ENCODE measurements around the gene FARP1.

FARP1 gene

GRCh38 chr13:98447130-98447529 lies 304.2 kb downstream of the FARP1 start:
- no peak for DNase-seq

GRCh38 chr13:98447881-98448641 lies 305.2 kb downstream of the FARP1 start:
- no peak for DNase-seq

GRCh38 chr13:98448642-98448928 lies 305.7 kb downstream of the FARP1 start:
- no peak for DNase-seq

- no peak for DNase-seq
Observed at GRCh38 chr13:98449273-98449672, 306.4 kb downstream of the FARP1 start.

DNA sequence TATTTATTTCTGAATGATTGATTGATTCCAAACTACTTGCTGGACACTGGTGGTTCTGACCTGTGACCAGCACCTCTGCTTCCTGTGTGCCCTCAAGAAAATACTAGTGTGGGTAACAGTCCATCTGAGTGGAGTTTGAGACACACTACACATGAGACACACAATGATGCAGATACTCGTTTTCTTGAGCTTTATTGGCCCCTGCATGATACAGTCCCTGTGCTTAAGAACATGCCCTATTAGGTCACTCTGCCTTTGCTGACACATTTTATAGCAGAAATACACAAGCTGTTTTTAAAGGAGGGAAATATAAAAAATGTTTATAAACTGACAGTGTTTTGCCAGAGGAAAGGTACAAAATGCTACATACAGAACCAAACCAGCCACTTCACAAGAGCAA lies 307.1 kb downstream of the FARP1 start:
- DNase-seq: no peak

DNA sequence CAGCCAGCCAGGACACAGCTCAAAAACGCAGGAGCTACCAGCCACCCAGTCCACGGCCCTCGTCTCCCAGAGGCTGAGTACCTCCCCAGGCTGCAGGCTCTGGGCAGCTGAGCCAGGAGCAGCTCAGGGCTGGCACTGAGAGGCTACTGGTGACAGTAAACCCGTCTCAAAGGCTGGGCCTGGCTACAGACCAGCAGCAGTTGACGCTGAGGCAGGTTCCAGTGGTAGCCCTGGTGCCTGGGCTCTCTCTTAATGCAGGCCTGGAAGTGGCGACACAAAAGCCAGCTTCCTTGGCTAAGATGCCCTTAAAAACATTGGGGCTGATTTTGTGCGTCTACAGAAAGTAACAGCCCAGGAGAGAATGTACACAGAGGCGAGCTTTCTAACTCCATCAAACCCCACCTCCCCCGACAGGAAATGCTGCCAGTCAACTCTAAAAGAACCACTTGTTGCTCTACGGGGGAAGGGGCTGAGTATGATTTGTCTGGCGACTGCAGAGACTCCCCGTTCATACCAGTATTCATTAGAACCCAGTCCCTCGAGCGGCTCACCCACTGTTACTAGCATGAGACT lies 307.7 kb downstream of the FARP1 start:
- DNase-seq: no peak

DNA sequence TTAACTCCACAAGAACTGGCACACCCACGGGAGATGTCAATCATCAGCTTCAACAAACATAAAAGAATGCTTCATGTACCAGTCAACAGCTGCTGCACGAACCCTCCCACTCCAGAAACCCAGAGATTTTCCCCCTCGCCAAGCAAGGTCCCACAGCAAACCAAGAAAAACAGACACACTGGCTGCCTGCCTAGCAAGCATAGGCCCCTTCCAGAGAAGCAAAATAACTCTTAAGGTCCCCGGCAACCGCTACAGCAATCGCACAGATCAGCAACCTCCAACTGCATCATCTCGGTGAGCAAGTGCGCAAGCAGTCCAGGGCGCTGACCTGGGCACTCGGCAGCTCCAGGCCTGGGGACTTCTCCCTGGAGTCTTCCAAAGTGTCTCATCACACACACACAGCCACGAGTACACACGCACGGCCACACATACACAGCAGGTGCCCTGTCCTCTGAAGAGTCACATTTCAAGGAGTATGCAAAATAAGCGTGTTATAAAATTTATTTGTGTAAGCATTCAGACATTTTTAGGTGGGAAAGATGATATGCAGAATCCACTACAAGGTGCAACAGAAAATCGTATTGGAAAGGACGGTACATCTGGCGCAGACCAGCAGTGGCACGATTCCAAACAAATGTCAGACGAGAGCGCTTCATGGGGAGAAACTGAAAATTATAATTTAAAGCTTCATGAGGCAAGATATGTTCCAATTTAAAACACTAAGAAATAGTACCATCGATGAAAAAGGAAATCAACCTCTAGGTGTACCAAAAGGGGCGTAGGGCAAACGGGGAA lies 309.0 kb downstream of the FARP1 start:
- DNase-seq: no peak

DNA sequence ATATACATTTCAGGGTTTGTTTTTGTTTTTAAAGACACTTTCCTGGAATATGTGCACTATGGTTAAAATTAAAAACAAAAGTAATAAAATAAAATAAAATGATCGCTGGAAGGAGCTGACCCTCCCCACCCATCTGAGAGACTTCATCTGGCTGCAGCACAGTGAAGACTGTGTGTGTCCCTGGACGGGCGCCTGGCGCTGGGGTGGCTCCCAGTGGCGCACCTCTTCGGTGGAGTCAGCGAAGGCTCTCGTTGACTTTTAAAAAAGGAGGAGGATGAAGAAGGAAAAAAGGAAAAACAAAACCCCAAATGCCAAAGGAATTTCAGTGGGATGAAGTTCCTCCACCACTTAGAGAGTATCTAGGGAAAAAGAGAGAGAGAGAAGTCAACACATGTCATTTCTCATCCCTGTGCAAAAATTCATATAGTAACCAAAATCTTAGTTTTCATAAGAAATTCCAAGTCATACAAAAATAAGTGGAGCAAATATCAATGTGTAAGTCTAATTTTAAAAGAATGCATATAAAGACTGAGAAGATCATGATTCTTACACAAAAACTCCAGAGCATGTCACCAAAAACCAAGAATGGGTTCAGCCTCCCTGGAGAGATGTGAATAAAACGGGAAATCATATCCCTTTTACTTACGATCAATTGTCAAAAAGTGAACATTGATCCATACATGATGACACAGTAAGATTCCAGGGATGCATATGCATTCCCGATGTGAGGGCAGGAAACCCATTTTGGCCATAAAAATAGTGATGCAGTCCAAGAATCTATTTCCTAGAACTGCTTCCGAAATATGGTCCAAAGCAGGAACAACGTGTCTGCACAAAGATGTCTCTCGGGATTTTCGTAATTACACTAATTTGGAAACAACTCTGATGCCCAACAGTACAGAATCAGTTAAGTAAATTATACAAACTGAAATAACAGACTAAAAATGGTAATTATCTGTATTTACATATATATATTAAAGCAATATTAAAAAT lies 310.3 kb downstream of the FARP1 start:
- DNase-seq: no peak

DNA sequence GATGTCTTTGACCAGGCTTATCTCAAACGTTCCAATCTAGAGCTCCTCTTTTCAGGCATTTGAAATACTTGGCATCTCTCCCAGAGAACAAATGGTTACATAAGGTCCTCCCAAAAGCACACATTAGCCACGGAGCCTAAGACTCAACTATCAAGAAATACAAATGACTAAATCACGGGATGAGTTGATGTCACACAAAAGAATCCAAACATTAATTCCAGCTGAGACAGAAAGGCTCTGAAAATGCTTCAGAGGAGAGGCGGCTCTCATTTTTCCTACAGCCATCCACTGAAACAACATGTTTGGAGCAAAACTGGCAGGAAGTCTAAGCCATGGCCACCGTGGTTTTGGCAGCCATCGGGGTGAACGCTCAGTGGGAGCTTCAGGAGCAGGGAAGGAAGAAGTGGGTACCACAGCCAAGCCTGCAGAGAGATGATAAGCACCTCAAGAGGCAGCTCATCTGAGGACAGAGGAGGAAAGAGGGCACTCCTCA lies 311.5 kb downstream of the FARP1 start:
- DNase-seq: no peak

DNA sequence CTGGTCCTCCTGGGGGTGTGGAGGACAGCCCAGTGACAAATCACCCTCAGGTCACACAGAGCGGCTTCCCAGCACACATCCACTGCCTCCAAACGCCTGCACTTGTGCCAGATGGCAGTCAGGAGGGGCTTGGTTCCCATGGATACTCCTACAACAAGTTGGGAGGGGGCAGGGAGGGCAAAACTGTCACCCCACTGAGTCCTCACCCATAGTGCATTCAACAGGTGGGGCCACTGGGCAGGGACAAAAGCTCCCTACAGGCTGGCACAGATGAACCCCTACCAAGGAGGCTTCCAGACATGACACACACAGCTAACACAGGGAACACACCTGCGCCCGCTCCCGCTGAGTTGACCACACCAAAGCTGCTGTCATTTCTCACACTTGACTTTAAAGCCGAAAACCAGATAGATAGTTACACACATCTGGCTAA lies 313.5 kb downstream of the FARP1 start:
- no peak for DNase-seq

- no peak for DNase-seq
Observed at GRCh38 chr13:98457053-98457452, 314.2 kb downstream of the FARP1 start.

GRCh38 chr13:98458431-98458830 lies 315.5 kb downstream of the FARP1 start:
- DNase-seq: no peak

DNA sequence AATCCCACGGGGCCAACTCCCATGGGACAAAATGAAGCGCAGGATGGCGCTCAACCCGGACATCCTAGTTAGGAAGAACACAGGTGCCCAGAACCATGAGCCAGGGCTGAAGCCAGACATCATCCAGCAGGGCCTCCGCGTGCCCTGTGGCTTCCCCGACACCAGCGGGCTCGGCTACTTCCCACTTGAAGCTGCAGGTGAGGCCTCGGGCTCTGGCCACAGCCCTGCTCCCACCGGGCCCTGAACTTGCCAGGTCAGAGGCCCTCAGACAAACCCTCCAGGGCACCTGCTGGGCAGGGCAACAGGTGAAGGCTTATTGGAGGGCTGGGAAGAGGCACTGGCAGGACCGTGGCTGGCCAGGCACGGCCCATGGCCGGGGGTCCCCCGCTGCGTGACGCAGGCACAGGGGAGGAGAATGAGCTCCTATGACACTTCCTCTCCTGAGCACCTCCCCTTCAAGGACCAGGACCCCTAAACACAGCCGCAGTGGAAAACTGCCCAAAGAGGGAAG lies 316.3 kb downstream of the FARP1 start:
- DNase-seq: no peak

DNA sequence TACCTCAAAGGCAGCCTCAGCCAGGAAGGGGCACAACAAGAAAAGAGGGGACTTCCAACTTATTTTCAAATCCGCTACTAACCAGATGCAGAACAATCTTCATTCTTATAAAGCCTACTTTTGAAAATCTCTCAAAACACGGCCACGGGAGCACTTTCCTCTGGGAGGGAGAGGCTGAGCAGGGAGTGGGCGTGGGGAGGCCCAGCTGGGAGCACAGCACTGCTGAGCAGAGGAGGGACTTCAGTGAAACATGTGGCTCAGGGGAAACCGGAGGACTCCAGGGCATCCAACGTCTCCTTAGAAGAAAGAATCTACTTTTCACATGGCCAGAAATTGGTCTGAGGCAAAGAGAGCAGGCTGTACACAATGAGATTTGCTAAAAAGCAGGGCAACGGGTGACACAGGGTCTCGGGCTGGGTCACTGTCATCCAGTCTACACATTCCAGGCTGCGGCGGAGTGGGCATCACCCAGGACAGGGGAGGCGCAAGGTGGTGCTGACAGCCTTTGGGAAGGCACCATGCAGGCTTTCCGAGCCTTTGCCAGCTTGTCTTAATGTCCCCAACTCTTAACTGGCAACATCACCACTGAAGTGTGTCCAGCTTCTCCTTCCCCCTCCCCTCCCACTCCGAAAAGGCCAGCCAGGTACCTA lies 317.0 kb downstream of the FARP1 start:
- no peak for DNase-seq

- DNase-seq: no peak
Observed at GRCh38 chr13:98460516-98460915, 317.6 kb downstream of the FARP1 start.

DNA sequence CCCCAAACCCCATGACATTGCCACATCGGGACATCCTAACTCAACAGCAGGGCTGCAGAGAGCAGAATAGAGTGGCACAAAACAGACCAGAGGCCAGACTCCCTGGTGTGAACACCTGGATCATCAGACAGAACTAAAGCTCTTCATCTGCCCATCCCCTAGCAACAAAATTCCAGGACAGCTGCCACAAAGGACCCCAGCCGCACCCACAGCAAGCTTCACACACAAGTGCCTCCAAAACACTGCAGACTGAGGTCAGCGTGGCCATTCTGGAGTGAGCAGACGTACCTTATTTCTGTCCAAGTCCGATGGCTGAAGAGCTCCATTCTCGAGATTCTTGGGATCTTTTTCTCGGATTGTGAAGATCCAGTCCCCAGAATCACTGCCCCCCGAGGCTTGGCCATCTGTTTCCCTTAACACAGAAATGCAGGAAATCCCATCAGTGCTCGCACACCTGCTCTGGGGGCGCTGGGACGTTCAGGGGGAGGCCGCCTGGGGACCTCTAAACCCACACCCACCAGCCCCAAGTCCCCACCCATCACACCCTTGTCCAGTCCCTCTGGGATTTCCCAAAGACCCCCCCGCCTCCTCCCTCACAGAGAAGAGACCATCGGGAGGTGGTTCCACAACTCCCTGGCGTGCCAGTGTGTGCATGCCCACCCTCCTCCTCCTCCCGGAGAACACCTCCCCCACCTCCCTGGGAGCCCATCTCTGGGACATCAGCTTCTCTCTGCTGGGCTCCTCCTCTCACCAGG lies 318.8 kb downstream of the FARP1 start:
- no peak for DNase-seq

- no peak for DNase-seq
Observed at GRCh38 chr13:98462241-98462882, 319.5 kb downstream of the FARP1 start.

DNA sequence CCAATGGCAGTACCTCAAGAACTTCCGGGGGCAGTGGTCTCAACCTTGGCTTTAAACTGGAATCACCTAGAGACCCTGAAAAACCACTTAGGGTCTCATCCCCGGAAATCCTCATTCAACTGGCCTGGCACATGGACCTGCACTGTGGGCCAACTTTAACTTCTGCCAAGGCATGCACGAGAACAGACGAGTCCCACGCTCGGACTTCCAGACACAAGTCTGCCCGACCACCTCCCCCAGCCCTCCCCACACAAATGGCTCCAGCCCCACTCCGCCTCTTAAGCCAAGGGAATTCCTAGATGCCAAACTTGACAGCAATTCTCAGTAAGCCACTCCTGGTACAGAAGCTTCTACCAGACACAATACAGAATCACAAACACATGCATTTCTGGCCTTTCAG lies 320.1 kb downstream of the FARP1 start:
- no peak for DNase-seq

- DNase-seq: no peak
Observed at GRCh38 chr13:98466634-98467236, 323.8 kb downstream of the FARP1 start.
